Measurements from ENCODE around the gene LMF1.

GRCh38 chr16:892006-892405, 78.8 kb downstream of the LMF1 start:
- TF ChIP-seq CTCF (IDR thresholded peaks at IDR 0.05), result no peak
- TF ChIP-seq POLR2A (IDR thresholded peaks at IDR 0.05), result no peak
- no peak for TF ChIP-seq POLR2AphosphoS5 (IDR thresholded peaks at IDR 0.05; ENCODE audit: insufficient read depth in 1 of 2, low read depth in 1 of 2)

All from vagina (tissue), 2 donors.